WERI-Rb-1 (cell line): ENCODE measurements around the gene COPS8.

Source experiments
- DNase-seq: peaks from one replicate; pipeline ENCODE4 v3.0.0-alpha.2; 2020
- H3K27ac ChIP-seq: fragments of 250-450 bp; sonication (Bioruptor Pico); 2 replicates; pipeline ENCODE4 v1.5.1; 2020; ENCODE audit warnings: mild to moderate bottlenecking, moderate library complexity
- H3K27me3 ChIP-seq: fragments of 250-450 bp; sonication (Bioruptor Pico); 2 replicates; pipeline ENCODE4 v1.5.1; 2021; ENCODE audit warnings: mild to moderate bottlenecking, low read depth, moderate library complexity; ENCODE audit not compliant: insufficient read depth, severe bottlenecking
- H3K36me3 ChIP-seq: fragments of 250-450 bp; sonication (Bioruptor Pico); 2 replicates; pipeline ENCODE4 v1.5.1; 2020; ENCODE audit warnings: mild to moderate bottlenecking, moderate library complexity
- H3K4me3 ChIP-seq: 2 replicates; pipeline ENCODE4 v1.5.1; 2011; ENCODE audit warnings: low read depth, mild to moderate bottlenecking, control low read depth, low read length
- H3K9me3 ChIP-seq: fragments of 250-450 bp; sonication (Bioruptor Pico); 2 replicates; pipeline ENCODE4 v1.5.1; 2021; ENCODE audit warnings: mild to moderate bottlenecking, moderate library complexity; ENCODE audit not compliant: severe bottlenecking
- CTCF ChIP-seq: IDR thresholded peaks from 2 replicates; pipeline ENCODE4 v1.5.1; 2011; ENCODE audit warnings: low read depth, mild to moderate bottlenecking, control low read depth, inconsistent platforms, low read length

Gene COPS8

GRCh38 chr2:237056287-237056875 is 29.3 kb upstream of the COPS8 start:
- Histone ChIP-seq H3K9me3 (no peaks in the 10 kb centered on the region), H3K4me3 (no peak overlapping the region), H3K27ac (no peak overlapping the region), H3K27me3 (peaks cover 10% of the 10 kb centered on the region), H3K36me3 (no peaks in the 10 kb centered on the region)
- no peak for DNase-seq
- TF ChIP-seq CTCF, result no peak

GRCh38 chr2:237057107-237057506 is 28.6 kb upstream of the COPS8 start:
- H3K27ac ChIP-seq, result no peak overlapping the region
- H3K36me3 ChIP-seq, result no peaks in the 10 kb centered on the region
- TF ChIP-seq CTCF, result no peak
- no peak for DNase-seq
- no peak overlapping the region for H3K4me3 ChIP-seq
- H3K27me3 ChIP-seq, result peaks cover 11% of the 10 kb centered on the region
- H3K9me3 ChIP-seq, result no peaks in the 10 kb centered on the region

GRCh38 chr2:237057893-237058300 is 27.8 kb upstream of the COPS8 start:
- H3K4me3 ChIP-seq, result no peak overlapping the region
- no peak overlapping the region for H3K27ac ChIP-seq
- no peaks in the 10 kb centered on the region for H3K36me3 ChIP-seq
- no peak for TF ChIP-seq CTCF
- H3K27me3 ChIP-seq, result peaks cover 11% of the 10 kb centered on the region
- H3K9me3 ChIP-seq, result no peaks in the 10 kb centered on the region
- no peak for DNase-seq

GRCh38 chr2:237058423-237058822 is 27.3 kb upstream of the COPS8 start:
- H3K9me3 ChIP-seq, result no peaks in the 10 kb centered on the region
- H3K27ac ChIP-seq, result no peak overlapping the region
- TF ChIP-seq CTCF, result no peak
- peaks cover 11% of the 10 kb centered on the region for H3K27me3 ChIP-seq
- no peaks in the 10 kb centered on the region for H3K36me3 ChIP-seq
- H3K4me3 ChIP-seq, result no peak overlapping the region
- no peak for DNase-seq

GRCh38 chr2:237059155-237059875 is 26.4 kb upstream of the COPS8 start:
- no peaks in the 10 kb centered on the region for H3K9me3 ChIP-seq
- H3K27ac ChIP-seq, result no peak overlapping the region
- TF ChIP-seq CTCF, result no peak
- no peak for DNase-seq
- H3K4me3 ChIP-seq, result no peak overlapping the region
- peaks cover 11% of the 10 kb centered on the region for H3K27me3 ChIP-seq
- no peaks in the 10 kb centered on the region for H3K36me3 ChIP-seq
